GM12872 (cell line): Measurements from ENCODE around the gene DVL3.

Experiments
- CTCF ChIP-seq: IDR thresholded peaks from 3 replicates; pipeline ENCODE4 v1.5.1; 2011; ENCODE audit warnings: low read depth, mild to moderate bottlenecking, low read length, moderate library complexity; ENCODE audit not compliant: insufficient read depth

The DVL3 gene

GRCh38 chr3:184174646-184175492, 19.7 kb downstream of the DVL3 start, which contains the start of gene AP2M1:
AP2M1 (plus strand) TSS chr3:184174855; CDS start chr3:184176994, 2,139 bp downstream.
- TF ChIP-seq CTCF: no peak

GRCh38 chr3:184175506-184175905, 20.3 kb downstream of the DVL3 start:
- no peak for TF ChIP-seq CTCF

GRCh38 chr3:184175981-184176376, 20.8 kb downstream of the DVL3 start:
- no peak for TF ChIP-seq CTCF

GRCh38 chr3:184176377-184177330, 21.5 kb downstream of the DVL3 start:
- TF ChIP-seq CTCF: no peak

- TF ChIP-seq CTCF: no peak
Observed at GRCh38 chr3:184177331-184177731, 22.2 kb downstream of the DVL3 start.

GRCh38 chr3:184177767-184178306, 22.7 kb downstream of the DVL3 start:
- TF ChIP-seq CTCF: no peak
